ENCODE data around the gene ESRRA.

ESRRA gene

GRCh38 chr11:64261556-64262080, 43.7 kb upstream of the ESRRA start:
- no peak for DNase-seq (ENCODE audit: low read depth)
- no peak for TF ChIP-seq CTCF (IDR thresholded peaks at IDR 0.05; ENCODE audit: control insufficient read depth, insufficient read depth, low read depth, low read length, missing control alignments)
- no peak overlapping the region for H3K4me3 ChIP-seq (ENCODE audit: control insufficient read depth, low read depth, low read length)

- no peak overlapping the region for H3K4me3 ChIP-seq (ENCODE audit: control insufficient read depth, low read depth, low read length)
- DNase-seq (ENCODE audit: low read depth), result no peak
- no peak for TF ChIP-seq CTCF (IDR thresholded peaks at IDR 0.05; ENCODE audit: control insufficient read depth, insufficient read depth, low read depth, low read length, missing control alignments)
Observed at GRCh38 chr11:64262271-64263002, 42.9 kb upstream of the ESRRA start.

GRCh38 chr11:64263021-64263946, 42.0 kb upstream of the ESRRA start:
- no peak overlapping the region for H3K4me3 ChIP-seq (ENCODE audit: control insufficient read depth, low read depth, low read length)
- TF ChIP-seq CTCF (IDR thresholded peaks at IDR 0.05; ENCODE audit: control insufficient read depth, insufficient read depth, low read depth, low read length, missing control alignments), result no peak
- DNase-seq (ENCODE audit: low read depth), result no peak

GRCh38 chr11:64263947-64264317, 41.4 kb upstream of the ESRRA start:
- TF ChIP-seq CTCF (IDR thresholded peaks at IDR 0.05; ENCODE audit: control insufficient read depth, insufficient read depth, low read depth, low read length, missing control alignments), result no peak
- no peak overlapping the region for H3K4me3 ChIP-seq (ENCODE audit: control insufficient read depth, low read depth, low read length)

GRCh38 chr11:64264371-64264852, 40.9 kb upstream of the ESRRA start:
- TF ChIP-seq CTCF (IDR thresholded peaks at IDR 0.05; ENCODE audit: control insufficient read depth, insufficient read depth, low read depth, low read length, missing control alignments), result no peak
- DNase-seq (ENCODE audit: low read depth), result no peak
- H3K4me3 ChIP-seq (ENCODE audit: control insufficient read depth, low read depth, low read length), result no peak overlapping the region

More at GRCh38 chr11:64263947-64264317, 41.4 kb upstream of the ESRRA start:
- DNase-seq (ENCODE audit: low read depth), result no peak

All from AG09309 (cell line).